K562 (cell line): Measurements from ENCODE around the gene HSPA1B. TPM values are rescaled to one million over a fixed set of nuclear protein-coding genes. Genes with fewer than 3 reads are reported as not detected.

Experiments
- BDP1 ChIP-seq: IDR thresholded peaks from 3 replicates; pipeline ENCODE4 v1.6.1; 2011; ENCODE audit not compliant: insufficient read length, insufficient read depth
- CC2D1A ChIP-seq: fragments of 450-650 bp; IDR thresholded peaks from 2 replicates; pipeline ENCODE4 v1.6.1; 2017; ENCODE audit warnings: mild to moderate bottlenecking
- CHD4 ChIP-seq: fragments of 200-600 bp; sonication (generic); IDR thresholded peaks from 3 replicates; pipeline ENCODE4 v1.6.1; 2012; ENCODE audit warnings: low read depth, mild to moderate bottlenecking, mixed read lengths, low read length, inconsistent platforms; ENCODE audit not compliant: insufficient read depth, insufficient replicate concordance, poor library complexity, severe bottlenecking
- CSDE1 ChIP-seq, 2 experiments: fragments of 450-650 bp; IDR thresholded peaks; 2 replicates each; pipeline ENCODE4 v1.6.1; 2016; ENCODE audit warnings: mild to moderate bottlenecking in 1 of 2
- CTCF ChIP-seq, 3 experiments: IDR thresholded peaks in 2 of 3; conservative IDR thresholded peaks in 1 of 3; 2 replicates each; pipeline ENCODE4 v1.5.1; 2011 to 2012; ENCODE audit warnings: low read length in 3 of 3, mild to moderate bottlenecking in 3 of 3, control low read depth in 2 of 3, improper control_type of control experiment in 1 of 3, inconsistent platforms in 1 of 3, low read depth in 1 of 3, mixed read lengths in 1 of 3, moderate library complexity in 1 of 3; ENCODE audit not compliant: insufficient read depth in 2 of 3
- FOXA3 ChIP-seq, 2 experiments: fragments of 450-650 bp in 1 of 2; sonication (generic) in 1 of 2; formaldehyde crosslinking; IDR thresholded peaks in 1 of 2; conservative IDR thresholded peaks in 1 of 2; 2 replicates each; pipeline versions ENCODE4 v1.4.0 to v1.8.0; 2020 to 2022; ENCODE audit warnings: mild to moderate bottlenecking in 2 of 2, missing genetic modification reagents in 1 of 2
- GABPB2 ChIP-seq: fragments of 250-450 bp; sonication (Bioruptor Pico); conservative IDR thresholded peaks from 2 replicates; pipeline ENCODE4 v1.5.1; 2021; ENCODE audit warnings: mild to moderate bottlenecking
- GMEB1 ChIP-seq: fragments of 250-450 bp; sonication (Bioruptor Pico); IDR thresholded peaks from 2 replicates; pipeline ENCODE4 v1.4.0; 2020; ENCODE audit warnings: mild to moderate bottlenecking
- HLTF ChIP-seq: fragments of 450-650 bp; IDR thresholded peaks from 2 replicates; pipeline ENCODE4 v1.6.1; 2016
- LARP7 ChIP-seq: fragments of 450-650 bp; IDR thresholded peaks from 2 replicates; pipeline ENCODE4 v1.6.1; 2016
- NCOA4 ChIP-seq: fragments of 450-650 bp; IDR thresholded peaks from 2 replicates; pipeline ENCODE4 v1.6.1; 2018; ENCODE audit warnings: mild to moderate bottlenecking; ENCODE audit not compliant: partially characterized antibody
- NFIX ChIP-seq: fragments of 250-450 bp; sonication (Bioruptor Pico); IDR thresholded peaks from 2 replicates; pipeline ENCODE4 v1.4.0; 2020; ENCODE audit warnings: low read depth, mild to moderate bottlenecking, moderate library complexity
- NR0B1 ChIP-seq: fragments of 450-650 bp; IDR thresholded peaks from one replicate; pipeline ENCODE4 v1.6.1; 2018; ENCODE audit warnings: mild to moderate bottlenecking, moderate library complexity; ENCODE audit not compliant: partially characterized antibody
- PHTF2 ChIP-seq: fragments of 250-450 bp; sonication (Bioruptor Pico); IDR thresholded peaks from 2 replicates; pipeline ENCODE4 v1.5.0; 2021; ENCODE audit warnings: mild to moderate bottlenecking
- POLR2AphosphoS2 ChIP-seq: IDR thresholded peaks from 2 replicates; pipeline ENCODE4 v1.6.1; 2012; ENCODE audit warnings: low read length, improper control_type of control experiment
- STAG1 ChIP-seq: sonication (generic); formaldehyde crosslinking; IDR thresholded peaks from 2 replicates; pipeline ENCODE4 v1.5.0; 2020; ENCODE audit warnings: missing genetic modification reagents, borderline replicate concordance
- TBL1XR1 ChIP-seq, 2 experiments: IDR thresholded peaks; 2 replicates each; pipeline ENCODE4 v1.6.1; 2012; ENCODE audit warnings: improper control_type of control experiment in 2 of 2, low read length in 2 of 2, mild to moderate bottlenecking in 1 of 2
- ZC3H4 ChIP-seq: sonication (generic); formaldehyde crosslinking; IDR thresholded peaks from 2 replicates; pipeline ENCODE4 v1.9.0; 2021; ENCODE audit warnings: missing genetic modification reagents, borderline replicate concordance
- ZNF121 ChIP-seq: sonication (generic); formaldehyde crosslinking; conservative IDR thresholded peaks from 2 replicates; pipeline ENCODE4 v1.8.0; 2022; ENCODE audit warnings: missing genetic modification reagents
- ZNF239 ChIP-seq: fragments of 250-450 bp; sonication (Bioruptor Pico); IDR thresholded peaks from 2 replicates; pipeline ENCODE4 v1.4.0; 2020; ENCODE audit warnings: mild to moderate bottlenecking
- ZNF24 ChIP-seq: fragments of 450-650 bp; IDR thresholded peaks from 2 replicates; pipeline ENCODE4 v1.6.1; 2016
- ZNF444 ChIP-seq: fragments of 250-450 bp; sonication (Bioruptor Pico); IDR thresholded peaks from 2 replicates; pipeline ENCODE4 v1.4.0; 2020; ENCODE audit warnings: mild to moderate bottlenecking, moderate library complexity
- ZNF717 ChIP-seq: fragments of 250-450 bp; sonication (Bioruptor Pico); IDR thresholded peaks from 2 replicates; pipeline ENCODE4 v1.5.0; 2021
- ZNF77 ChIP-seq: fragments of 250-450 bp; sonication (Bioruptor Pico); IDR thresholded peaks from 2 replicates; pipeline ENCODE4 v1.5.0; 2020
- ZSCAN29 ChIP-seq: fragments of 450-650 bp; IDR thresholded peaks from 2 replicates; pipeline ENCODE4 v1.6.1; 2017
- polyA plus RNA-seq, 8 experiments: library from polyadenylated mRNA; depleted of rRNA in 4 of 8; stranded (reverse) in 5 of 8; unstranded in 3 of 8; fragments of >200 nt; fragmentation: Nextera tagmentation in 2 of 8; fragmentation: Illumina TruSeq in 1 of 8; extraction: Ambion mirVana in 2 of 8; extraction: Trizol in 1 of 8; gene quantifications; 2 replicates each; pipeline versions ENCODE4 v1.2.1 to v1.2.3, GENCODE V29; 2011 to 2014; ENCODE audit warnings: inconsistent platforms in 1 of 8, missing spikeins in 1 of 8
- total RNA-seq, 7 experiments: library from RNA; depleted of rRNA in 6 of 7; stranded (reverse); fragments of >200 nt in 6 of 7; fragmentation: Illumina TruSeq in 2 of 7; extraction: Trizol in 2 of 7; gene quantifications; 2 replicates each; pipeline versions ENCODE4 v1.2.1 to v1.2.3, GENCODE V29; 2011 to 2021; ENCODE audit warnings: low replicate concordance in 1 of 7

The HSPA1B gene
- total and polyA plus RNA-seq, 9 of the 15 experiments (the other 6 are each of a cell fraction or from before 2014, with no cell fraction given) = 0.27 to 227 (median 51.2) TPM

- TF ChIP-seq ZNF717 (CRISPR knock-in tag) (no peak), ZNF121 (CRISPR knock-in tag) (no peak), ZNF24 (peak; percentile 89), POLR2AphosphoS2 (peak; percentile 92; the same call in 1 of the 2 replicates), ZC3H4 (CRISPR knock-in tag) (no peak), CHD4 (peak; percentile 84), CTCF (IDR thresholded peaks at IDR 0.05 in 2 of 3, conservative IDR thresholded peaks at IDR 0.05 in 1 of 3; ENCODE audit: insufficient read depth in 2 of 3, low read depth in 1 of 3, low read length in 3 of 3) (peak; percentile 20 to 66 (median 36); a peak in 5 of 6 replicates), CSDE1 (IDR thresholded peaks at IDR 0.05) (no peak), ZSCAN29 (no peak; the same call in 1 of the 2 replicates), FOXA3 (CRISPR knock-in tag; conservative IDR thresholded peaks at IDR 0.05 in 1 of 2, IDR thresholded peaks at IDR 0.05 in 1 of 2) (peak; percentile 26 to 70; a peak in 2 of 4 replicates), STAG1 (CRISPR knock-in tag) (no peak), ZNF239 (CRISPR knock-in tag) (peak; percentile 13; the same call in 1 of the 2 replicates), GABPB2 (CRISPR knock-in tag) (peak; percentile 80; the same call in 1 of the 2 replicates), ZNF444 (CRISPR knock-in tag) (peak; percentile 28), NFIX (CRISPR knock-in tag) (no peak), CC2D1A (peak; percentile 92), NCOA4 (no peak), GMEB1 (peak; percentile 63), BDP1 (no peak), ZNF77 (no peak), TBL1XR1 (IDR thresholded peaks at IDR 0.05; ENCODE audit: low read length in 2 of 2) (peak in 1 of 2 experiments; percentile 75; a peak in 1 of 4 replicates), LARP7 (peak; percentile 82; the same call in 1 of the 2 replicates), HLTF (peak; percentile 76; the same call in 1 of the 2 replicates), PHTF2 (CRISPR knock-in tag) (0 out of 2 replicates have a peak, but pooled peaks have one; percentile 13), NR0B1 (no peak)
These were observed 20.9 kb upstream of the HSPA1B start, which contains the start of gene LSM2 (continued) for GRCh38 chr6:31806470-31807272.
